ENCODE data around the gene NADK. TPM values are rescaled to one million over a fixed set of nuclear protein-coding genes. Genes with fewer than 3 reads are reported as not detected.

The NADK gene
- total RNA-seq: 75.2 and 84.3 TPM in 2 replicates
- long read RNA-seq, partial matches to known transcripts: 9 of 12 reads
- long read RNA-seq, other reads (novel, unspliced or antisense): 3 of 12 reads

GRCh38 chr1:1777950-1778662 lies at the start of gene NADK:
TSS of gene NADK (minus strand) at chr1:1778470. CDS start at chr1:1765406, 13,064 bp downstream.
- Mint-ChIP-seq H3K27ac (ENCODE audit: unreplicated experiment) (peak within 1 kb of the TSS; percentile 59), H3K36me3 (ENCODE audit: unreplicated experiment) (no peaks in the 10 kb centered on the region)
- DNase-seq (ENCODE audit: extremely low spot score, unreplicated experiment): peak; percentile 94

GRCh38 chr1:1827089-1827848 lies 49.0 kb upstream of the NADK start:
- peak overlapping the region; percentile 63 for H3K27ac Mint-ChIP-seq (ENCODE audit: unreplicated experiment)
- peaks cover 17% of the 10 kb centered on the region for H3K36me3 Mint-ChIP-seq (ENCODE audit: unreplicated experiment)
- no peak for DNase-seq (ENCODE audit: extremely low spot score, unreplicated experiment)
- H3K4me3 Mint-ChIP-seq (ENCODE audit: unreplicated experiment): no peak overlapping the region
- no peaks in the 10 kb centered on the region for H3K9me3 Mint-ChIP-seq (ENCODE audit: unreplicated experiment)
- TF ChIP-seq CTCF (IDR thresholded peaks at IDR 0.05): no peak
- peaks cover 24% of the 10 kb centered on the region for H3K4me1 Mint-ChIP-seq (ENCODE audit: unreplicated experiment)
- H3K27me3 Mint-ChIP-seq (ENCODE audit: unreplicated experiment): no peaks in the 10 kb centered on the region

More at GRCh38 chr1:1777950-1778662, at the start of gene NADK:
- Mint-ChIP-seq H3K9me3 (ENCODE audit: unreplicated experiment) (no peaks in the 10 kb centered on the region), H3K4me1 (ENCODE audit: unreplicated experiment) (peaks cover 43% of the 10 kb centered on the region), H3K27me3 (ENCODE audit: unreplicated experiment) (no peaks in the 10 kb centered on the region), H3K4me3 (ENCODE audit: unreplicated experiment) (peak within 1 kb of the TSS; percentile 81)
- no peak for TF ChIP-seq CTCF (IDR thresholded peaks at IDR 0.05)

GRCh38 chr1:1826356-1827088 lies 48.3 kb upstream of the NADK start:
- Mint-ChIP-seq H3K4me1 (ENCODE audit: unreplicated experiment) (peaks cover 24% of the 10 kb centered on the region), H3K27me3 (ENCODE audit: unreplicated experiment) (no peaks in the 10 kb centered on the region), H3K4me3 (ENCODE audit: unreplicated experiment) (no peak overlapping the region), H3K9me3 (ENCODE audit: unreplicated experiment) (no peaks in the 10 kb centered on the region), H3K27ac (ENCODE audit: unreplicated experiment) (peak overlapping the region; percentile 63), H3K36me3 (ENCODE audit: unreplicated experiment) (peaks cover 15% of the 10 kb centered on the region)
- TF ChIP-seq CTCF (IDR thresholded peaks at IDR 0.05): no peak
- DNase-seq (ENCODE audit: extremely low spot score, unreplicated experiment): no peak

- no peak for TF ChIP-seq CTCF (IDR thresholded peaks at IDR 0.05)
- H3K4me3 Mint-ChIP-seq (ENCODE audit: unreplicated experiment): no peak overlapping the region
- no peak overlapping the region for H3K27ac Mint-ChIP-seq (ENCODE audit: unreplicated experiment)
- H3K27me3 Mint-ChIP-seq (ENCODE audit: unreplicated experiment): no peaks in the 10 kb centered on the region
- DNase-seq (ENCODE audit: extremely low spot score, unreplicated experiment): no peak
- peaks cover 21% of the 10 kb centered on the region for H3K36me3 Mint-ChIP-seq (ENCODE audit: unreplicated experiment)
- H3K4me1 Mint-ChIP-seq (ENCODE audit: unreplicated experiment): peaks cover 24% of the 10 kb centered on the region
- no peaks in the 10 kb centered on the region for H3K9me3 Mint-ChIP-seq (ENCODE audit: unreplicated experiment)
Measured at GRCh38 chr1:1825217-1825616, 46.9 kb upstream of the NADK start.
